ENCODE data around the gene CBARP.

Gene CBARP

GRCh38 chr19:1257475-1258162 is 19.8 kb upstream of the CBARP start:
- TF ChIP-seq CTCF (conservative IDR thresholded peaks at IDR 0.05; ENCODE audit: low read depth, low read length): no peak
- no peak for DNase-seq (ENCODE audit: low read depth)
- no peak overlapping the region for H3K4me3 ChIP-seq (ENCODE audit: low read length)

GRCh38 chr19:1256646-1257474 is 19.1 kb upstream of the CBARP start:
- DNase-seq (ENCODE audit: low read depth): no peak
- no peak overlapping the region for H3K4me3 ChIP-seq (ENCODE audit: low read length)
- TF ChIP-seq CTCF (conservative IDR thresholded peaks at IDR 0.05; ENCODE audit: low read depth, low read length): no peak

GRCh38 chr19:1255186-1256161 is 17.7 kb upstream of the CBARP start:
- H3K4me3 ChIP-seq (ENCODE audit: low read length): no peak overlapping the region
- TF ChIP-seq CTCF (conservative IDR thresholded peaks at IDR 0.05; ENCODE audit: low read depth, low read length): no peak
- no peak for DNase-seq (ENCODE audit: low read depth)

GRCh38 chr19:1254530-1255185 is 16.9 kb upstream of the CBARP start:
- DNase-seq (ENCODE audit: low read depth): no peak
- TF ChIP-seq CTCF (conservative IDR thresholded peaks at IDR 0.05; ENCODE audit: low read depth, low read length): no peak
- H3K4me3 ChIP-seq (ENCODE audit: low read length): no peak overlapping the region

GRCh38 chr19:1254081-1254527 is 16.3 kb upstream of the CBARP start:
- H3K4me3 ChIP-seq (ENCODE audit: low read length): no peak overlapping the region
- DNase-seq (ENCODE audit: low read depth): no peak
- no peak for TF ChIP-seq CTCF (conservative IDR thresholded peaks at IDR 0.05; ENCODE audit: low read depth, low read length)

GRCh38 chr19:1253514-1254080 is 15.8 kb upstream of the CBARP start:
- peak overlapping the region; percentile 79 for H3K4me3 ChIP-seq (ENCODE audit: low read length)
- TF ChIP-seq CTCF (conservative IDR thresholded peaks at IDR 0.05; ENCODE audit: low read depth, low read length): no peak
- DNase-seq (ENCODE audit: low read depth): no peak

Data from retinal pigment epithelial cell (primary cell).